HG03196 (cell line): Measurements from ENCODE around the gene TRMU.
"Not testable (repeated sequence)": the region's sequence is repeated elsewhere in the genome, so short reads cannot be mapped to it uniquely, and the experiment has no call there.

ENCODE experiments used
- ATAC-seq: cut with Tn5 transposase; IDR thresholded peaks from one replicate; pipeline ENCODE4 v1.9.1; 2021; ENCODE audit not compliant: unreplicated experiment

TRMU gene

DNA sequence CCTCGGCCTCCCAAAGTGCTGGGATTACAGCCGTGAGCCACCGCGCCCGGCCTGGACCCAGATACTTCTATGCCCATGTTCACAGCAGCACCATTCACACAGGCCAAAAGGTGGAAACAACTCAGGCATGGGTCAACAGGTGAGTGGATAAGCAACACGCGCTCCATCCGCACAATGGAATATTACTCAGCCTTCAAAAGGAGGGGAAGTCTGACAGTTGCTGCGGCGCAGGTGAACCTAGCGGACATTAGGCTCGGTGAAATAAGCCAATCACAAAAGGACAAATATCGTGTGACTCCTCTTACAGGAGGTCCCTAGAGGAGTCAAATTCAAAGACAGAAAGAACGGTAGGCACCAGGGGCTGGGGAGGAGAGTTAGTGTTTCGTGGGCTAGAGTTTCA is 47.0 kb downstream of the TRMU start:
- ATAC-seq = no peak

DNA sequence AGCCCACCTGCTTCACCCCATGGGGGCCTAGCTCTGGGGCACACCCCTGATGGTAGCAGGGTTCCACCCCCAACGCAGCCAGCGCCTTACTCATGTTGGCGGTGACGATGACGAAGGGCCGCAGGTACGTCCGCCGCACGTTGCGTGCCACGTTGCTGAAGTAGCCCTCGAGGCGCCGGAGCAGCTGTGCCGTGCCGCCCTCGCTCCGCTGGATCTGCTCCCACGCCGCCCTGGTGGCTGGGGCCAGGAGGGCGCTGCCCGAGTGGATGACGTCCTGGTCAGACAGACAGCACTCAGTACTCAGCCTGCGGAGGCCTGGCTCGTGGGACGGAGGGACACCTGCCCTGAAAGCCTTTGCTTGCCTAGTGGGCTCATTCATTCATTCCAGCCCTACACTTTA is 50.8 kb downstream of the TRMU start:
- no peak for ATAC-seq

DNA sequence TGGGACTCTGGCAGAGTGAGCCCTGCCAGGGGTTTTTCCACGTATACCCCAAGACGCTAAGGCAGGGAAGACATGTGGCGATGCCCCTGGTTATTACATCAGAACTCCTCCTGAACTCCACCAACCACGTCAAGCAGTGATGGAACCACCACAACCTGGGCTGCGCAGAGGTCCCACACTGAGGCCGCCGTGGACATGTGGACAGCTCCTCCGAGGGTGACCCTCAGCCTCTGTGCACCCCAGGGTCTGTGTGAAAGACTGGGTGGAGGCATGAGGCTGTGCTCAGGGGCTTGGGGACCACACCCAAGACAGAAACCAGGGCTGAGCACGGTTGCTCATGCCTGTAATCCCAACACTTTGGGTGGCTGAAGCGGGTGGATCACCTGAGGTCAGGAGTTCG is 52.2 kb downstream of the TRMU start:
- no peak for ATAC-seq

DNA sequence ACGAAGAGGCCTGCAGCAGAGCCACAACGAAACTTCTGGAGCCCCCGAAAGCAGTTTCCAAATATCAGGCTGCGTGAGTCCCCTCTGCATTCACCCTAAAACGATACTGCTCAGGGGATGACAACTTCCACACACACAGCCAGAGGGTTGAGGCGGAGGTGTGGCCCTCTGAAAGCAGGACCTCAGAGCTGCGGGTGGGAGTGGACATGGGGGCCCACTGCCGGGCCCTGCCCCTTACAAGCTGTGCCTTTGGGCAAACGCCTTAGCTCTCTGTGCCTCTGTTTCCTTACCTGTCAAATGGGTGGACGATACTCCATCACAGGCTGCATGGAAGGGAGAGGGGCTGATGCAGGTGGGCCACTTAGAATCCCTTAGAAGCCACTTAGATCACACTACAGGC is 53.1 kb downstream of the TRMU start:
- ATAC-seq = no peak

DNA sequence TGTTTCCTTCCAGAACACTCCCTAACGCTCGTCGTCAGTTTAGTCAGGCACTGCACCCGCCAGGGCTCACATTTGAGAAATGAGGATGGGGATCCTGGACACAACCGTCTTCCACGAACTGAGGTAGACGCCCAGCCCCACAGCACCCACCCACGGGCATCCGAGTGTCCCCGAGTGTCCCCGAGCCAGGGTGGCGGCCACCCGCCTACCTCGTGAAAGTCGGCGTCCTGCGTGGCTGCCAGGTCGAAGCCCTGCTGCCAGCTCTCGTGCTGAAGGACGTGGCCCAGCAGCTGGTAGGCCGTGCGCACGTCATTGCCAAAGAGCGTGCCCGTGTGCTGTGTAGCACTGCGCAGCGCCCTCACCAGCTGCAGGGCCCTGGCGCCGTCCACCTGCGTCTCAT is 53.6 kb downstream of the TRMU start:
- ATAC-seq = no peak

DNA sequence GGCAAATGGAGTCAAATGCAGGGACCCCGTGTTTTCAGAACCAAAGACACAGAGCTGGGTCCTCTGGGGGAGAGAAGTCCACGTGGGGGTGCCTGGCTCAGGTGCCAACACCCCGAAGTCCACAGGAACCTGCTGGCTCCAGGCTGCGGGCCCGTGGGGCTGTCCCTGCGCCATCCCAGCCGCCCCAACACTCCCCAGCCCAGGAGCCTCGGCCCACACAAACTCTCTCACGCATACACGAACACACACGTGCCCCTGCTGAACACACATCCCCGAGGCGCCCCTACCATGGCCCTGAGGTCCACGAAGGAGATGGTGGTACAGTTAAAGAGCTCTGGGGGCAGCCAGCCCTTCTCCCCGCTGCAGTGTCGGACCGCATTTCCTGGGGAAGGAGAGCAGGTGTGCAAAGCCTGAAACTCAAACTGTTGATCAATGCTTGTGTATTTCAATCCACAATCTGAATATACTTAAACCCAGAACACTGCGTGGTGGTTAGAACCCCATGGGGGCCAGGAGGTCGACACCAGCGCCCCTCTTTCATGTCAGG is 54.7 kb downstream of the TRMU start:
- no peak for ATAC-seq

DNA sequence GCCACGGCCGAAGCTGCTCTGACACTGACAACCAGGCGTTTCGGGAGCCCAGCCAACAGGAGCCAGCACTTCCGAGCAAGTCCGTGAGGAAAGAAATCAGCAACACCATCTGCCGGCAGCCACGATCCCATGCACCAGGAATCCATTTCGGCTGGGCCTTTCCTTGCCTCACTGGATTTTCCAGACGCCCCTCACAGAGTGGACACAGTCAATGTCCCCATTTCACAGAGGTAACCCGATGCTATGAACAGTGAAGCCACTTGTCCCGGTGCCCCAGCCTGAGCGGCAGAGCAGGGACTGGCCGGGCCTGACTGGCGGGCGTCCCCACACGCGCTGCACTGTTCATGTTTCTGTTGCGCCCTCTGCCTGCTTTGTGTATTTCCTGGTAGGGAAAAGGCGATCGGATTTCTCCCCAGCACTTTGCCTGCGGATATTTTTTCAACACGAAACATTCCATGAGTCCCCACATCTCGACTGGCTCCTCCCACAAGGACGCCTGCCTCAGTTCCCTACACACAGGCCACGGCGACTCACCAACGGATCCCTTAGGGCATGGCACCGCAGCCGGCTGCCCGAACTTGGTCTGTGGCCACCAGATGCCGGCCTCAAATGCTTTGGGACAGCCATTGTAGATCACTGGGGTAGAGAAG is 55.3 kb downstream of the TRMU start:
- no peak for ATAC-seq

DNA sequence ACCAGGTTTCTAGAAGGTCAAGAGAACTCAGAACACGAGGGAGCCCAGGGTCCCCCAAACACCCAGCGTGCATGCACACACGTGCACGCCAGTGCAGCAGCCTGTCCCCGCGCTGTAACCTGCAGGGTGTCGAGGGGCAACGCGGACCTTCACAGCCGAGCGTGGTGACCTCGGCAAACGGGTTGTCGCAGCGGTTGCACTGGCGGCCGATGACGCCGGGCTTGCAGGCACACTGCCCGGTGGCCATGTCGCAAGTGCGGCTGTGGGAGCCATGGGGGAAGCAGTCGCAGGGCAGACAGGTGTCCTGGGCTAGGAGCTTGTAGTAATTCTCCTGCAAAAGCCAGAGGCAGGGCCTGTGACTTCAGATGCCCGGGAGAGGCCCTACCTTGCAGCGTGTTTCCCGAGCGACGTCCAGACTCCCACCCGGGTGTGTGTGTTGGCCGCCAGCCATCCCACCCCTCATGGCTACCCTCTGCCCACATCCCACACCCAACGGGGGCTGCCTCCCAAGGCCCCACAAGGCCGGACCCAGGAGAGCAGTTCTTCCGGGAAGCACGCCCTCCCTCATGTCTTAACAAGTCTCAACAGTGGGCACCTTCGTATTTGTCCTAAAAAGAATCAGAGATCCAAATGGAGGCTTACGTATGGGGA is 56.1 kb downstream of the TRMU start:
- no peak for ATAC-seq

DNA sequence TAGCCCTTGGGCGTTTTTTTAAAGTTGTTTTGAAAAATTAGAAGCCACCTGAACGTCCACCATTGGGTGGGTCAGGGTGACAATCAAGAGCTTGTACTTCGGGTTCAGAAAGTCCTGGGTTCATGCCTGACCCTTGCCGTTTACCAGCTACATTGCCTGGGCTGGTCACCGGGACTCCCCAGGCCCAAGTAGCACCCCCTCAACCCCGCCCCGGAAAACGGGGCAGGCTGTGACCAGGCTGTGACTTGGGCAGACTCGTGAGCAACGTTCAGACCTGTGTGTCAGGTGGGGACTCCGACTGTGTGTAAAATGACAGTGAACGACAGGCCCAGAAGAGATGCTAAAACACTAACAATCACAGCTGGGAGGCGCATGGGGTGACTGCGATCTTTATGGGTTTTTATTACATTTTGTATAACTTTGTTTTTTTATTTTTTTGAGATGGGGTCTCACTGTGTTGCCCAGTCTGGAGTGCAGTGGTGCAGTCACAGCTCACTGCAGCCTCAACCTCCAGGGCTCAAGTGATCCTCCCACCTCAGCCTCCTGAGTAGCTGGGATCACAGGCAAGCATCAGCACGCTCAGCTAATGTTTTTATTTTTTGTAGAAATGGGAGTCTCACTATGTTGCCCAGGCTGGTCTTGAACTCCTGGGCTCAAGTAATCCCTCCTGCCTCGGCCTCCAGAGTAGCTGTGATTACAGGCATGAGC is 56.8 kb downstream of the TRMU start:
- ATAC-seq = no peak

DNA sequence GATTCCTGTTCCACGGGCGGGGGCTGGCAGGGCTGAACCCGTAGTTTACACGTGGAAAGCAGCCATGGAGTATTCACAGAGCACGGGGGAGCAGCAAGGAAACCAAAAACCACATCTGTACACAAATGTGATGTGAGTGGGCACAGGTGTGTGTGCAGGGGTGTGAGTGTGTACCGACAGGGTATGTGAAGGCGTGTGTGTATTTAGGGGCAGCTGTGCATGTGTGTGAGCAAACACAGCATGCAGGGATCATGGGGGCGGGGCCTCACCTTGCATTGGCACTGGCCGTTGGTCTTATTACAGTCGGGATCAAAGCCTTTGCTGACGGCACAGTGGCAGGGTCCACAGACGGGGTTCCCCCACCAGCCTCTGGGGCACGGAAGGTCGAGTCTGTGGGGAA is 58.4 kb downstream of the TRMU start:
- ATAC-seq = no peak

DNA sequence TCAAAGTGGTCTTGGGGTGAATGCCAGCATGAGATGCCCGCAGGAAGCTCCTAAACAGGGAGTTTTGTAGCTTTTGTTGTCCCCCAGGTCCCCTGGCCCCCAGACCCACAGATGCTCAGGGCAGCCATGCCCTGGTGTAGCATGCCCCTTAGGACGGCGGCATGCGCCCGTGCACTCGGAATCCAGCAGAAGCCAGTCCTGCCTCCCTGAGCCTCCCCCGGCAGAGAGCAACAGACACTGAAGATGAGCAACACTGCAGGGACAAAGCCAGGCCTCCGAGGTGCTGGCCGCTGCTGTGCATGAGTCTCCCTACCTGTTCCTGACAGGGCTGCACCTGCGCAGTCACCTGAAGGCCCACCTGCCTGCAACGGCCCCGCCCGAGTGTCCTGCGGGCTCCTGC is 59.1 kb downstream of the TRMU start:
- no peak for ATAC-seq

DNA sequence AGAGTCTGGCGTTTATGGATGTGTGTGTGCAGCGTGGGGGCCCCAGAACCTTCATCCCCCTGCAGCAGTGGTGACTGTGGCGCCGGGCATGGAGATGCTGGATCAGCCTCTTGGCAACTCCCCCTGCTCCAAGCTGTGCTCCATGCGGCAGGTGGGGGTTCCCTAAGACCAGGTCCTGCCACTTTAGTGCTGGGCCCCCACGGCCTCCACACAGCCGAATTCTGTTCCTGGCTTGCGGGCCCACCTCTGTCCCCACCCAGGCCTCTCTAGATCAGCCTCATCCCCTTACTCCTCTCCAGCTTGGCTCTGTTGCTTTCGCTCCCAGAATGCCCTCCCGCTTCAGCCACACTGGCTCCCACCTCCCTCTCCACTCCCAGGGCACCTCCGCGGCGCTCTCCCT is 59.6 kb downstream of the TRMU start:
- ATAC-seq = no peak

DNA sequence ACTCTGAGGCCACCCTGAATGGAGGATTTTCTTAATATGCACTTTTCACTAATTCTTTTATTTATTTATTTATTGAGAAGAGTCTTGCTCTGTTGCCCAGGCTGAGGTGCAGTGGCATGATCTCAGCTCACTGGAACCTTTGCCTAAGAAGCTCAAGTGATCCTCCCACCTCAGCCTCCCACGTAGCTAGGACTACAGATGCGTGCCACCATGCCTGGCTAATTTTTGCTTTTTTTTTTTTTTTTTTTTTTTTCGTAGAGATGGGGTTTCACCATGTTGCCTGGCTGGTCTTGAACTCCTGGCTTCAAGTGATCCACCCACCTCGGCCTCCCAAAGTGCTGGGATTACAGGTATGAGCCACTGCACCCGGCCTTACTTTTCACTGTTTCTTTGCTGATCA is 61.5 kb downstream of the TRMU start:
- ATAC-seq = not testable (repeated sequence)

DNA sequence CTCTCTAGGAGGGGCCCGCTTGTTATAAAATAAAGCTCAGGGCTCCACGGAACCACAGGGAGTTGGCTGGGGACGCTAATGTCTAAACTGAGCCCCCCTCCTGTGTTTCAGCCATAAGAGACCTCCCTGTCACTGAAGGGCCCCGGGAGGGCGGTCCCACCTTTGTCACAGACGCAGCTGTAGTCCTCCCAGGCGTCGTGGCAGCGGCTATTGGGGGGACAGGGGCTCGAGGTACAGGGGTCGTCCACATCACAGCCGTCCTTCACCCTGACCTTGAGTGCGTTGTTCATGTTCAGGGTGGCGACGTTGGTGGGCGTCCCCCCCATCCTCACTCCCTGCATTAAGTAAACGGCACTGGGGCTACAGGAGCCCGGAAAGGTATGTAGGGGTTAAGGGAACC is 62.0 kb downstream of the TRMU start:
- ATAC-seq = no peak

DNA sequence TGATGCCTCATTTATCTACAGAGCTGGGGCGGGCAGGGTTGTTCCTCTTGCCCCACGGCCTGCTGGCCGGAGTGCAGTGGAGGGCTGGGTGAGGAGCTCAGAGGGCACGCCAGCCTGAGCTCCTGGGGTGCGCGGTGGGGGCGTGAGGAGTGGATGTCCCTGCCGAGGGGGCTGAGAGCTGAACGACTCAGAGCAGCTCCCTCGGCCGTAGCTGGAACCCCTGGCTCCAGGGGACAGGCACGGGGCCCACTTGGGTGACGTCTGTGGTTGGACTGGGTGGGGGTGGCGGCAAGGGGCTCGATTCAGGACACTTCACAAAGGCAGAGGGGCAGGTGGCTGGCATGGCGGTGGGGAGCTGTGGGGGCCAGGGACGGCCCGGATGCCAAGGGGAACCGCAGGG is 62.4 kb downstream of the TRMU start:
- no peak for ATAC-seq

DNA sequence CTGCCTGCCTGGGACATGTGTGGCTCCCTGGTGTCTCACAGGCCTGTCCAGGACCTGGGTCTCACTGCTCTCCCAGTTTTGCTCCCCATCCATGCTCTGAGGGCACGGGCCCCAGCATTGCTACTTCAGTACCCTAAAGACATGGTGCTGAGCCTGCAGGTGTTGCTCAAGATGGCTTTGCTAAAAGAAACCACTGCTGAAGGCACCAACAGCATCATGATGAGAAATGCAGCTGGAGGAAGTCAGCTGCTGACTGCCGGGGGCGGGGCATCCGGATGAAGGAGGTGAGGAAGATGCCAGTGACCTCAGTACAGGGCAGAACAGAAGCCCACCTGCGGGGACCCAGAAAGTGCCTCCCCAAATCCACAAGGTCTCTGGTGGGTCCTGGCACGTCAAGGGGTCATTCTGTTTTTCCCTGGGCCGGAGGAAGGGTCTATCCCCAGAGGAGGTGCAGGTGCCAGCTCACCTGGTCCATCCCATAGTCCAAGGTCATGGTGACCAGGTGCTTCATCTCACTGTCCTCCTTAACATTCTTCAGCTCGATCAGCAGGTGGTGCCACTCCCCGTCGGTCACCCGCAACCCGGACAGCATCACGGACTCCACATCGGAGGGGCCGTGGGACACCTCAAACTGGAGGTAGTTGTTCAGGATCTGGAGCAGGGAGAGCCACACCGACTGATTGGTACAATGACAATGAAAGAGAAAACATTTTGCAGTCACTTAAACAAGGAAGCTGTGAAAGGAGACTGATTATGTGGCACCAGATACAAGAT is 63.9 kb downstream of the TRMU start:
- no peak for ATAC-seq

DNA sequence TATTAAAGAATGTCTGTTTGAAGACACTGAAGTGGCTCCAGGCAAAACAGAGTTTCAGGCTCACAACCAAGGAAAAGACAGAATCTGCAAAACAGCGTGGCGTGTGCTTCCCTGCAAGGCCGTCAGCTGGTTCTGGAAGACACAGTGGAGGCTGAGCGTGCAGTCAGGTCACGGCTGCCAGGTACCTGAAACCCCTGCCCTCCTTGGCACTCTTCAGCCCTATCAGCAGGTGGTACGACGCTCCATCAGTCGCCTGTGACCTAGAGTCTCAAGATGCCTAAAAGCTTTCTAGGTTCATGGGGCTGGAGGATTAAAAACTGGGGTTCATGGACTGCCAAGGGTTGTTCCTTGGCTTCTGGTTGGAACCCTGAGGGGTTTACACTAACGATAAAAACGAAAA is 65.9 kb downstream of the TRMU start:
- ATAC-seq = no peak

DNA sequence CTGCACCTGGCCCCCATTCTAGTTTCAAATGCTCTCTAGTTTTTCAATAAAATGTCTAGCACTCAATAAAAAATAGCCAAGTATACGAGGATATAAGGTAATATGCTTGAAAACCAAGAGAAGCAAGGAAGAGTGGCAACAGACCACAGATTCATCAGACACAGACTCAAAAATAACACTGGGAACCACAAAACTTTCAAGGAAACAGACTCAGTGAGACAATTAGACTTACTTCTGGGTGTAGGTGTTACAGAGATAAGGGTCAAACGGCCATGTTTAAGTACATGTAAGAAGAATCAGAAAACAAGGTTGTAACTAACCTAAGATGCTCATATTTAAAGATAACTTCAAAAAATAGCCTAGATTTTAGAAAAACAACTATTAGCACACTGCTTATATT is 67.0 kb downstream of the TRMU start:
- no peak for ATAC-seq

DNA sequence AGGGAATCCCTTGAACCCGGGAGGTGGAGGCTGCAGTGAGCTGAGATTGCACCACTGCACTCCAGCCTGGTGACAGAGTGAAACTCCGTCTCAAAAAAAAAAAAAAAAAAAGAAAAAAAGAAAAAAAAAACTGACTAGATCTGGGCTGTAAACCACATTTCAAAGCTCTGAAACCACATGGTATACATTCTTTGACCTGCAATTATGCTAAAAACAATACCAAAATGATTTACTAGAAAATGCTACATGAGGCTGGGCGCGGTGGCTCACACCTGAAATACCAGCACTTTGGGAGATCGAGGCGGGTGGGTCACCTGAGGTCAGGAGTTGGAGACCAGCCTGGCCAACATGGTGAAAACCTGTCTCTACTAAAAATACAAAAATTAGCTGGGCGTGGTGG is 68.4 kb downstream of the TRMU start:
- ATAC-seq = not testable (repeated sequence)

DNA sequence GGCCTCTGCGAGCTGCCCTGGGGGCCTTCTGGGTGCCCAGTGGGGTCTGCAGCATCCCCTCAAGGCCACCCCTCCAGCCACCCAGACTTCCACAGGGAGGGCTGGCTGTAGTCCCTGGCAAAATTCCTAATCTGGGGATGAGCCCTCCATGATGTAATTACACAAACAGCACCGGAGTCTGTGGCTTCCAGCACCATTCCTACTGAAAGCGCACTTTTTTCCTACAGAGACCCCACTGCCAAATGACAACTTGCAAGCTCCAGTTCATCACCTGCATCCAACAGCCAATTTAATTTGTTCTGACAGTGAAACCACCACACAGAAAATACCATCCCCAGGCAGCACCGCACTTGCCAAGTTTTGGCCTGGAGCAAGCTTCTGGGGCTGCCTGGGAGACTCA is 70.4 kb downstream of the TRMU start:
- ATAC-seq = no peak

DNA sequence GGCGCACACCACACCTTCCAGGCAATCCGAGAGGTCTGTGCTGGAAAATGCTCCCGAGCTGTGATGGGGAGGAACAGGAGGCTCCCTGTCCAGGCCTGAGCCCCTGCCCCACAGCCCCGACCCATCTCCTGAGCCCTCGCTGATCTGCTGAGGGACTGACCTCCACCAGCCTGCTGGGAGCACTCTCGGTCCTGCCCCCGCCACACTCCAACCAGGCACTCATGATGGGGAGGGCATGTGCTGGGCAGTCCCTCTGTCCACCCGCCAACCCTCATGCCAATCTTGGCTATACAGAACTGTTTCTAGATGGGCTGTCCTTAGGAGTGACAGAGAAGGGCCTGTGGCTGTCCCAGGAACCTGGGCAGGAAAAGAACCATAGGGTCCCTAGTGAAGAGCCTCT is 70.8 kb downstream of the TRMU start:
- ATAC-seq = no peak

DNA sequence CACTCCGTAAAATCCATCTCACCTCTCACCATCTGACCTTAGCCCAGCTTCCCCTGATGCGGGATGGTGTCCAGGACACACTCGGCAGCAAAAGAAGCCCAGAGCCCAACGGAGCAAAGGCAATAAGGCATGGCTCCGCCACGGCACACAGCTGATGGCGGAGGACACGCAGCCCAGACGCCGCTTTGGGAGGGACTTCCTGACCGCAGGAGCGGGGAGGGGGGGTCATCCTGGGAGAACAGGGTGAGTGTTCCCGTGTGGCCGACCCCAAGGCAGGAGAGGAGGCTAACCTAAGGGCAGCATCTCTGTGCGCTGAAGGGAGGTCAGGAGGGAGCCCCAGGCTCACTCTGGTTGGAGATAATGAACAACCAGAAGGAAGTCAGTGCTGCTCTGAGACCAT is 71.3 kb downstream of the TRMU start:
- no peak for ATAC-seq
